Measurements from ENCODE around the gene LDLRAD4.

GRCh38 chr18:13452871-13453680 lies 234.5 kb downstream of the LDLRAD4 start:
- TF ChIP-seq CTCF (IDR thresholded peaks at IDR 0.05), result no peak
- no peak for TF ChIP-seq POLR2A (IDR thresholded peaks at IDR 0.05)

Measured in lower leg skin (tissue), 3 donors.